H1 (cell line): ENCODE measurements around the gene RHOH. TPM values are rescaled to one million over a fixed set of nuclear protein-coding genes. Genes with fewer than 3 reads are reported as not detected.

Source experiments
- CTCF ChIA-PET: fragments of 300-600 bp; sonication (Branson Sonifier 250); formaldehyde crosslinking; loops from one replicate; lab custom pipeline; 2021; ENCODE audit not compliant: partially characterized antibody; lab: Charles Lee
- POLR2A ChIA-PET: fragments of 300-600 bp; sonication (Branson Sonifier 250); formaldehyde crosslinking; loops from one replicate; lab custom pipeline; 2021; ENCODE audit warnings: inconsistent platforms; ENCODE audit not compliant: partially characterized antibody; lab: Charles Lee
- DNase-seq, 2 experiments: peaks; one replicate each; pipeline versions ENCODE4 v3.0.0 to v3.0.0-alpha.2; 2010 to 2022; ENCODE audit warnings: low spot score in 2 of 2, low read depth in 1 of 2, mixed read lengths in 1 of 2
- FAIRE-seq: peaks from 2 replicates; lab custom pipeline; 2011; peaks lifted over from hg19 to GRCh38; lab: Jason Lieb, UNC
- H2AFZ ChIP-seq: 2 replicates; pipeline ENCODE4 v1.8.1; 2012; ENCODE audit warnings: low read length, inconsistent platforms
- H2AK5ac ChIP-seq: 2 replicates; pipeline ENCODE4 v1.6.1; 2013; ENCODE audit warnings: low read depth, low read length
- H2BK120ac ChIP-seq: replicated peaks from 2 replicates; pipeline ENCODE3; 2013; ENCODE audit warnings: low read depth, low read length, inconsistent platforms
- H2BK12ac ChIP-seq: 2 replicates; pipeline ENCODE4 v1.6.1; 2013; ENCODE audit warnings: low read depth, low read length
- H2BK15ac ChIP-seq: 2 replicates; pipeline ENCODE4 v1.6.1; 2013; ENCODE audit warnings: low read length
- H2BK20ac ChIP-seq: 2 replicates; pipeline ENCODE4 v1.6.1; 2013; ENCODE audit warnings: low read length
- H2BK5ac ChIP-seq: 2 replicates; pipeline ENCODE4 v1.6.1; 2013; ENCODE audit warnings: low read depth, low read length
- H3K14ac ChIP-seq: 2 replicates; pipeline ENCODE4 v1.6.1; 2013; ENCODE audit warnings: inconsistent platforms; ENCODE audit not compliant: insufficient read length
- H3K18ac ChIP-seq: 2 replicates; pipeline ENCODE4 v1.6.1; 2013; ENCODE audit warnings: low read length; ENCODE audit errors: extremely low read depth
- H3K23ac ChIP-seq: 2 replicates; pipeline ENCODE4 v1.6.1; 2013; ENCODE audit warnings: inconsistent platforms; ENCODE audit not compliant: insufficient read length
- H3K23me2 ChIP-seq: 2 replicates; pipeline ENCODE4 v1.6.1; 2013; ENCODE audit warnings: low read depth, low read length
- H3K27ac ChIP-seq: 2 replicates; pipeline ENCODE4 v1.6.1; 2011; ENCODE audit warnings: low read depth, low read length, inconsistent platforms
- H3K27me3 ChIP-seq, 4 experiments: replicated peaks in 1 of 4; 1 replicate in 1 of 4; 2 replicates in 3 of 4; pipeline versions ENCODE4 v1.6.1 to v1.8.1; 2011 to 2013; ENCODE audit warnings: low read length in 3 of 4, mild to moderate bottlenecking in 3 of 4, inconsistent platforms in 2 of 4, mixed read lengths in 2 of 4, moderate library complexity in 1 of 4; ENCODE audit not compliant: control insufficient read depth in 3 of 4, insufficient read depth in 3 of 4; ENCODE audit errors: extremely low read depth in 1 of 4
- H3K36me3 ChIP-seq, 4 experiments: 2 replicates each; pipeline versions ENCODE4 v1.6.1 to v1.8.1; 2011 to 2013; ENCODE audit warnings: mild to moderate bottlenecking in 4 of 4, low read length in 3 of 4, moderate library complexity in 2 of 4, control low read depth in 1 of 4, inconsistent platforms in 1 of 4; ENCODE audit not compliant: insufficient read depth in 4 of 4, control insufficient read depth in 2 of 4
- H3K4ac ChIP-seq: replicated peaks from 2 replicates; pipeline ENCODE3; 2013; ENCODE audit warnings: low read length, low read depth, mixed read lengths, inconsistent platforms; ENCODE audit not compliant: insufficient read length
- H3K4me1 ChIP-seq, 4 experiments: replicated peaks in 1 of 4; 1 replicate in 1 of 4; 2 replicates in 3 of 4; pipeline versions ENCODE4 v1.6.1 to v1.8.1; 2011 to 2013; ENCODE audit warnings: low read length in 3 of 4, inconsistent platforms in 2 of 4, mixed read lengths in 1 of 4; ENCODE audit not compliant: insufficient read depth in 4 of 4, control insufficient read depth in 3 of 4
- H3K4me2 ChIP-seq, 2 experiments: 2 replicates each; pipeline versions ENCODE4 v1.6.1 to v1.8.1; 2011 to 2013; ENCODE audit warnings: low read depth in 2 of 2, low read length in 2 of 2, control low read depth in 1 of 2, inconsistent platforms in 1 of 2, mild to moderate bottlenecking in 1 of 2; ENCODE audit not compliant: insufficient read depth in 1 of 2
- H3K4me3 ChIP-seq, 4 experiments: fragments of 200-600, 300-600 bp in 1 of 4; sonication (generic), shearing (Covaris generic), sonication (Bioruptor Twin) in 1 of 4; 2 replicates each; pipeline versions ENCODE4 v1.5.1 to v1.8.1; 2011 to 2016; ENCODE audit warnings: low read length in 4 of 4, low read depth in 3 of 4, control low read depth in 2 of 4, inconsistent platforms in 2 of 4, mild to moderate bottlenecking in 2 of 4, mixed read lengths in 1 of 4, moderate library complexity in 1 of 4; ENCODE audit not compliant: insufficient read depth in 2 of 4; ENCODE audit errors: extremely low read depth in 1 of 4
- H3K56ac ChIP-seq: replicated peaks from 2 replicates; pipeline ENCODE3; 2013; ENCODE audit warnings: low read depth, mild to moderate bottlenecking, mixed read lengths, low read length, inconsistent platforms; ENCODE audit not compliant: insufficient read length
- H3K79me1 ChIP-seq: 2 replicates; pipeline ENCODE4 v1.6.1; 2013; ENCODE audit warnings: low read depth, low read length, control low read depth
- H3K79me2 ChIP-seq, 2 experiments: 2 replicates each; pipeline versions ENCODE4 v1.6.1 to v1.8.1; 2012 to 2013; ENCODE audit warnings: low read length in 2 of 2, mild to moderate bottlenecking in 2 of 2, inconsistent platforms in 1 of 2; ENCODE audit not compliant: insufficient read depth in 2 of 2, control insufficient read depth in 1 of 2
- H3K9ac ChIP-seq, 4 experiments: replicated peaks in 1 of 4; 1 replicate in 1 of 4; 2 replicates in 3 of 4; pipeline versions ENCODE4 v1.6.1 to v1.8.1; 2011 to 2013; ENCODE audit warnings: low read depth in 3 of 4, low read length in 3 of 4, control low read depth in 2 of 4, mild to moderate bottlenecking in 2 of 4, moderate library complexity in 2 of 4, inconsistent platforms in 1 of 4; ENCODE audit errors: extremely low read depth in 1 of 4
- H3K9me3 ChIP-seq, 2 experiments: 2 replicates each; pipeline versions ENCODE4 v1.6.1 to v1.8.1; 2012 to 2013; ENCODE audit warnings: mild to moderate bottlenecking in 2 of 2, moderate library complexity in 2 of 2, control low read depth in 1 of 2, inconsistent platforms in 1 of 2, low read depth in 1 of 2, low read length in 1 of 2, mixed read lengths in 1 of 2; ENCODE audit not compliant: insufficient read depth in 2 of 2
- H4K20me1 ChIP-seq, 2 experiments: replicated peaks in 1 of 2; 2 replicates each; pipeline versions ENCODE3 to v1.8.1; 2011 to 2013; ENCODE audit warnings: inconsistent platforms in 2 of 2, low read length in 2 of 2, mild to moderate bottlenecking in 1 of 2; ENCODE audit not compliant: insufficient read depth in 2 of 2, control insufficient read depth in 1 of 2
- H4K5ac ChIP-seq: 2 replicates; pipeline ENCODE4 v1.6.1; 2013; ENCODE audit warnings: low read length, low read depth, mixed read lengths, inconsistent platforms; ENCODE audit not compliant: insufficient read length
- H4K8ac ChIP-seq: 2 replicates; pipeline ENCODE4 v1.8.0; 2013; ENCODE audit warnings: mild to moderate bottlenecking, moderate library complexity, low read length, inconsistent platforms; ENCODE audit not compliant: insufficient read depth; ENCODE audit errors: extremely low read depth
- H4K91ac ChIP-seq: replicated peaks from 2 replicates; pipeline ENCODE3; 2013; ENCODE audit warnings: low read length, mixed read lengths, inconsistent platforms; ENCODE audit not compliant: insufficient read length
- NANOG ChIP-seq: IDR thresholded peaks from 2 replicates; pipeline ENCODE4 v1.6.1; 2011; ENCODE audit warnings: low read length, low read depth, mild to moderate bottlenecking, inconsistent platforms; ENCODE audit not compliant: insufficient read depth, poor library complexity, severe bottlenecking
- RBBP5 ChIP-seq: IDR thresholded peaks from 2 replicates; pipeline ENCODE4 v1.7.1; 2012; ENCODE audit warnings: low read depth, mild to moderate bottlenecking, inconsistent platforms, low read length, moderate library complexity, borderline replicate concordance
- WGBS, 2 experiments: shearing (Covaris generic) in 1 of 2; methylation state at CpG; one replicate each; pipeline versions ENCODE4 v1.1.6 to v1.1.7; 2013 to 2015; ENCODE audit warnings: low lambda C conversion rate in 2 of 2, mixed read lengths in 2 of 2, inconsistent platforms in 1 of 2, low coverage in 1 of 2, missing lambda C conversion rate in 1 of 2; ENCODE audit not compliant: insufficient replicate concordance in 2 of 2, insufficient coverage in 1 of 2, insufficient read length in 1 of 2; ENCODE audit errors: extremely low coverage in 1 of 2, missing lambda C conversion rate in 1 of 2; 5-methylcytosine and 5-hydroxymethylcytosine counted together
- polyA plus RNA-seq, 7 experiments: library from polyadenylated mRNA; depleted of rRNA in 3 of 7; stranded (reverse) in 5 of 7; unstranded in 2 of 7; fragments of >200 nt in 5 of 7; fragments of 200-250 nt in 2 of 7; gene quantifications; 1 replicate in 5 of 7; 2 replicates in 1 of 7; 4 replicates in 1 of 7; pipeline versions ENCODE4 v1.2.1 to v1.2.3, GENCODE V29; 2011 to 2013; ENCODE audit warnings: missing spikeins in 2 of 7, mixed read lengths in 2 of 7
- total RNA-seq: library from RNA; stranded (reverse); fragmentation: NEBNext Ultra II Directional; extraction: Animal tissue kit (Norgen Biotek cat#: 25700); gene quantifications from 2 replicates; pipeline ENCODE4 v1.2.1, GENCODE V29; 2021

RHOH gene
- total and polyA plus RNA-seq, 2 of the 8 experiments (the other 6 are each of a cell fraction or from before 2014, with no cell fraction given): 5.9 to 6.9 TPM

- Histone ChIP-seq H3K9ac (no peak overlapping the region), H3K4ac (no peak overlapping the region), H3K27ac (no peak overlapping the region), H3K4me3 (no peak overlapping the region), H4K8ac (peak overlapping the region; percentile 35; the same call in 1 of the 2 replicates), H2BK15ac (no peak overlapping the region), H4K20me1 (no peaks in the 10 kb centered on the region), H3K23me2 (no peaks in the 10 kb centered on the region), H4K5ac (no peak overlapping the region), H3K9me3 (no peaks in the 10 kb centered on the region), H3K14ac (no peak overlapping the region), H3K56ac (no peak overlapping the region), H2BK5ac (no peak overlapping the region), H2AK5ac (no peak overlapping the region), H2BK12ac (no peak overlapping the region), H3K79me1 (no peaks in the 10 kb centered on the region), H3K23ac (no peak overlapping the region), H3K36me3 (no peaks in the 10 kb centered on the region; a peak in 1 of 8 replicates), H4K91ac (no peak overlapping the region), H3K4me1 (no peaks in the 10 kb centered on the region; a peak in 2 of 7 replicates), H2BK20ac (no peak overlapping the region), H2BK120ac (no peak overlapping the region), H2AFZ (no peak overlapping the region), H3K27me3 (no peaks in the 10 kb centered on the region), H3K79me2 (no peaks in the 10 kb centered on the region), H3K18ac (no peak overlapping the region), H3K4me2 (no peak overlapping the region)
- 90% methylated on average over 4 of the region's 4 CpGs; no CpG with 5 or more reads in 1 of the 2 experiments for WGBS, 2 experiments
- ChIA-PET CTCF (interaction anchor here (0.7 to 1.3 kb wide), 6 partner anchors 10 to 78 kb away, joined by 3 to 5 read pairs (median 3); no protein-coding TSS in a partner anchor), POLR2A (no interaction called here)
- DNase-seq (no peak), FAIRE-seq (no peak)
- TF ChIP-seq NANOG (no peak), RBBP5 (no peak)
Observed at GRCh38 chr4:40247350-40247749, 50.5 kb downstream of the RHOH start.
